IPS-NIHi7 (cell line): ENCODE data around the gene EPB42.
A peak's percentile ranks its signal among the peaks of the same experiment; 100 is the strongest.
"Not testable (repeated sequence)": the region's sequence is repeated elsewhere in the genome, so short reads cannot be mapped to it uniquely, and the experiment has no call there.

Source experiments
- DNase-seq: peaks from one replicate; pipeline ENCODE4 v3.0.0; 2012; ENCODE audit warnings: mixed read lengths; ENCODE audit errors: extremely low spot score

The EPB42 gene

GRCh38 chr15:43212299-43212698, 8.5 kb downstream of the EPB42 start:
- DNase-seq = no peak

- no peak for DNase-seq
Measured at GRCh38 chr15:43211224-43211735, 9.5 kb downstream of the EPB42 start.

- no peak for DNase-seq
Measured at GRCh38 chr15:43210807-43211206, 10.0 kb downstream of the EPB42 start.

GRCh38 chr15:43210172-43210745, 10.6 kb downstream of the EPB42 start:
- no peak for DNase-seq

- peak; percentile 86 for DNase-seq
Measured at GRCh38 chr15:43209059-43209824, 11.6 kb downstream of the EPB42 start.

GRCh38 chr15:43208052-43209002, 12.5 kb downstream of the EPB42 start:
- no peak for DNase-seq

- no peak for DNase-seq
Measured at GRCh38 chr15:43207024-43207423, 13.8 kb downstream of the EPB42 start.

- DNase-seq = no peak
Measured at GRCh38 chr15:43206054-43206453, 14.8 kb downstream of the EPB42 start.

- DNase-seq = peak; percentile 82
Measured at GRCh38 chr15:43204016-43204901, 16.6 kb downstream of the EPB42 start.

GRCh38 chr15:43199945-43200488, 20.8 kb downstream of the EPB42 start:
- no peak for DNase-seq

- no peak for DNase-seq
Measured at GRCh38 chr15:43198992-43199391, 21.8 kb downstream of the EPB42 start.

- not testable (repeated sequence) for DNase-seq
Measured at GRCh38 chr15:43198556-43198955, 22.3 kb downstream of the EPB42 start.

- DNase-seq = not testable (repeated sequence)
Measured at GRCh38 chr15:43197773-43198172, 23.0 kb downstream of the EPB42 start.

- no peak for DNase-seq
Measured at GRCh38 chr15:43196760-43197548, 23.9 kb downstream of the EPB42 start.

GRCh38 chr15:43194795-43195194, 26.0 kb downstream of the EPB42 start:
- no peak for DNase-seq

- DNase-seq = no peak
Measured at GRCh38 chr15:43193710-43194109, 27.1 kb downstream of the EPB42 start.

- no peak for DNase-seq
Measured at GRCh38 chr15:43190178-43190577, 30.6 kb downstream of the EPB42 start.

GRCh38 chr15:43189296-43189695, 31.5 kb downstream of the EPB42 start:
- no peak for DNase-seq

GRCh38 chr15:43187544-43188155, 33.2 kb downstream of the EPB42 start:
- DNase-seq = peak; percentile 43

GRCh38 chr15:43186003-43186353, 34.8 kb downstream of the EPB42 start:
- DNase-seq = no peak
